ENCODE measurements around the gene NRP1.
"Not testable (repeated sequence)": the region's sequence is repeated elsewhere in the genome, so short reads cannot be mapped to it uniquely, and the experiment has no call there.

Gene NRP1

DNA sequence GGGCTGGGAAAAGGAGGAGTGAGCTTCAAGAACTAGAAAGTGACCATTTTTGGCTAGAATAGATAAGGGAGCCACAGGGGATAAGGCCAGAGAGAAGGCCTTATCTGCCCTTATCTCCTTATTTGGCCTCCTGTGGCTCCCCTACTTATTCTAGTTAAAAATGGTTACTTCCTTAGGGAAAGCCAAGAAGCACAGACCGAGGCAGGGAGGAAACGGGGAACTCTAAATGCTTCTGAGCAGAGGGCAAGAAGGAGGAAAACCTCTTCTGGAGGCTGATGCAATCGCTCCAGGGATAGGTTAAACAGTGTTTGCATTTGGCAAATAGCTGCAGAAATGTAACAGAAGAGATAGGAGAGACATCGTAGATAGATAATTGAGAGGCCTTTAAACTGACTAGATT is 18.6 kb downstream of the NRP1 start:
- no peak for DNase-seq

DNA sequence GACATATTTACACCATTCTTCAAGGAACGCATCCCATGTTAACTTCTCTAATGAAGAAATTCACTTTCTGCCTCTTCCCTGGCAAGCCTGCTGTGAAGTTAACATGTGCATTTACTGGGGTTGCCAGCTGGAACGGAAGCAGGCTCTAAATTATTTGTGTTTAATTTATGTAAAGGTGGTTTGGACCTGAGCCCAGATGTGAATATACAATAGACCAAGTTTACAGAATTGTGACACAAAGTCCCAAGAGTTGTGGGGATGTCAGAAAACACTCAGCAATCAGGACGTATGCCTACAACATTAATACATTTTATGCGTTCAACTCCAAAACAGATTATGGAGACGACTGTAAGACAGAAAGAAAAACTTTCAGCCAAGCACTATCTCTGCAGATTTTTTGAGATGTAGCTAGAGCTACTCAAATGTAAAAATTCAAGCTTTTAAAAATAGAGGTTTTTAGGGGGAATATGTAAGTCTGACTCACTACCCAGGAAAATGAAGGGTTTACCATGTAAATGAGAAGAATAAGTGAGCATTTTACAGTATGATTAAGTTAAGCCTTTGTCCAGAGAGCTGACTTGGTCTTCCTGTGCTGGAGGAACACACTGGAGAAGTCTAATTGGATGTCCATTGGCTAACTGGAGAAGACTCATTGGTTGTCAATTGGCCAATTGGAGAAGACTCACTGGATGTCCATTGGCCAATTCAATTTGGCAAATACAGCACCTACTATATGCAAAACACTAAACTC is 19.5 kb downstream of the NRP1 start:
- no peak for DNase-seq

DNA sequence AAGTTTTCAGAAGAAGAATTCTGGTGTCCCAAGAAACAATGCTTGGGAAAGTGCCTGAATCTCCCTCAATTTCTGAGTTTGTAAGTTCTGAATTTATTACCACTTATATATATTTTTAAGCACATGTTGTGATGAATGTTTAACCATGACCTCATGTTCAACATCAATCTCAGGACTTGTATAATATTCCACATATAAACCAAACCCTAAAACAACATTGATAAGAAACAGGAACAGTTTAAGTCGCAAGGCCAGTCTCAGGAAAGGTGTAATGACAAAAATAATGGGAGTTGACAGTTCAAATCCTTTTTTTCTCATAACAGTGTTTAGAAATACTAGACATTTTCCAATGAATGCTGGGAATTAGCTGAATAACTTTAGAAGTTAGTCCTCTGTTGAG is 22.8 kb downstream of the NRP1 start:
- DNase-seq = no peak

DNA sequence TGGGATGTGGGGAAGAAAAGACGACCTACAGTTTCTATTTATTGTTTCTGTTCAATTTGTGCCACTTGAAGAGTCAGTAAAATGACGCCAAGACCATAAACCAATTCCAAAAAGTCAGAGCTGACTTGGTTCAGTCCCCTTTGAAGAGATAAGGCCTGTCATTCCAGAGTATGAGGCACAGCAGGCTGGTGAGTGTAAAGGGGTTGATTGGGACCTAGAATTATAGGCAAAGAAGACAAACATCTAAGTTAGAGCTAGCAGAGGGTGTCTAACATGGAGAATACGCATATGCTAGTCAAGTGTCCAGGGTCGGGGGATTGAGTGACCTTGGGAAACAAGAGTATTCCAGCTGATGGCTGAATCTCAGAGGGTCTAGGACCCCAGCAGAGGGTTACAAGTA is 23.6 kb downstream of the NRP1 start:
- no peak for DNase-seq

DNA sequence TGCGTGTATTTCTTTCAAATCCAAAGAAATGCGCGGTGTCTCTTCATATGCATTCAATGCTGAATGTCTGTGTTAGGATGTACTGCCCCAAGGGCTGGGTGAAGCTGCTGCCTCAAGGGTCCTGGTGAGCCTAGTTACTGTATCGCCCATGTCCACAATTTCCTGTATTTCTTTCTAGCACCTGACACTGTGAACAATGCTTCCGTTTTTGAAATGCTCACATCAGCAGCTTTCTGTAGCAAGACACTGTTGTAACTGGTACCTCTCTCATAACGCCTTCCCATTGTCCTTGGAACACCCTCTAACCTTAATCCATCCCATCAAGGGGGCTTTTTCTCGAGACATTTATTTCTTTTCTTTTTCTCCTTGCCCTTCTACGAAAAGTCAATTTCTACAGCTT is 25.1 kb downstream of the NRP1 start:
- DNase-seq = no peak

DNA sequence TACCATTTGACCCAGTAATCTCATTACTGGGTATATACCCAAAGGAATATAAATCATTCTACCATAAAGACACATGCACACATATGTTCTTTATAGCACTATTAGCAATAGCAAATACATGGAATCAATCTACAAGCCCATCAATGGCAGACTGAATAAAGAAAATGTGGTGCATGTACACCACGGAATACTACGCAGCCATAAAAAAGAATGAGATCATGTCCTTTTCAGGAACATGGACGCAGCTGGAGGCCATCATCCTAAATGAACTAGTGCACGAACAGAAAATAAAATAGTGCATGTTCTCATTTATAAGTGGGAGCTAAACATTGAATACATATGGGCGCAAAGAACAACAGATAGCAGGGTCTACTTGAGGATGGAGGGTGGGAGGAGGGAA is 26.6 kb downstream of the NRP1 start:
- DNase-seq = no peak

DNA sequence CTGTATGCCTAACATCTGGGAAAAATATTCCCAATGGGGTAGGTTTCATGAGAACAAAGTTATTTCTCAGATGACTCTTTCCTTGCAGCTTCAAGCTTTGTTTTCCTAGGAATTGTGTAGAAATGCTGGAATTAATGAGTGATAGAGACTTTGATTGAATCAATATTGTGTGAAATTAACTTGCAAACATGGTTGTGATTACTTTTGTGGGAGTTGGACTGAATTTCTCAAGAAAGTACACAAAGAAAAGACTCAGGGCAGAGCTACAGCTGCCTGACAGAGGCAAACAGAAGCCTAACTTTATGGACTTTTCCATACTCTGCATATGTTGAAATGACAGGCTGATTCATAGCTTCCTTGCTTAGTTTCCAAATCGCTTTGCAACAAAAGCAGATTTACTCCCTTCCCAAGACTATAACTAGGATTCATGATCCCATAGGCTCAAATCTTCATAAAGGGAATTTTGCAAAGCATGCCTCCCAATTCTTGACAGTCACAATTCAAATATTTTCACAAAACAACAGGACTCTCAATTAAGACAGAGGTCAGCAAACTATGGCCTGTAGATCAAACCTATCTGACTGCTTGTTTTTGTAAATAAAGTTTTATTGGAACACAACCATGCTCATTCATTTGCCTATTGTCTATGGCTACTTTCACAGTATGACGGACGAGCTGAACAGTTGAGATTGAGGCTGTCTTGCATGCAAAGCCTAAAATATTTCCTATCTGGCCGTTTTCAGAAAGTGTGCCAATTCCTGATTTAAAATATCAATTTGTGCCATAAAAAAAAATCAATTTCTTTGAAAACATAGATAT is 27.6 kb downstream of the NRP1 start:
- DNase-seq = no peak

DNA sequence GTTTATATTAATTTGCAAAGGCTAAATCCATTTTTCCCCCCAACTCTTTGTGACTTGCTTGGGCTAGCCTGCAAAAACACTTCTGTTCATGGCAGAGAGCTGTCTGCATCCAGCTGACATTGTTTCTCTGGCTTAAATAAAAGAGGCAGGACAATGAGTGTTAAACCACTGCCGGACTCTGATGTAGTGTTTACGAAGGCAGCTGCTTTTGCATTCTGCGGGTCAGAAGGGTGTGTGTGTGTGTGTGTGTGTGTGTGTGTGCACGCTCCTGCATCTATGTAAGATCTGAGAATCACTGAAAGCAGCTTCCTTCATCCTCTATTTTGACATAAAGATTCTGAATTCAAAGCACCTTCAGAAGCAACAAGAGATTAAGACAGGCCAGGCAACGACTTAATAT is 28.3 kb downstream of the NRP1 start:
- DNase-seq = no peak

DNA sequence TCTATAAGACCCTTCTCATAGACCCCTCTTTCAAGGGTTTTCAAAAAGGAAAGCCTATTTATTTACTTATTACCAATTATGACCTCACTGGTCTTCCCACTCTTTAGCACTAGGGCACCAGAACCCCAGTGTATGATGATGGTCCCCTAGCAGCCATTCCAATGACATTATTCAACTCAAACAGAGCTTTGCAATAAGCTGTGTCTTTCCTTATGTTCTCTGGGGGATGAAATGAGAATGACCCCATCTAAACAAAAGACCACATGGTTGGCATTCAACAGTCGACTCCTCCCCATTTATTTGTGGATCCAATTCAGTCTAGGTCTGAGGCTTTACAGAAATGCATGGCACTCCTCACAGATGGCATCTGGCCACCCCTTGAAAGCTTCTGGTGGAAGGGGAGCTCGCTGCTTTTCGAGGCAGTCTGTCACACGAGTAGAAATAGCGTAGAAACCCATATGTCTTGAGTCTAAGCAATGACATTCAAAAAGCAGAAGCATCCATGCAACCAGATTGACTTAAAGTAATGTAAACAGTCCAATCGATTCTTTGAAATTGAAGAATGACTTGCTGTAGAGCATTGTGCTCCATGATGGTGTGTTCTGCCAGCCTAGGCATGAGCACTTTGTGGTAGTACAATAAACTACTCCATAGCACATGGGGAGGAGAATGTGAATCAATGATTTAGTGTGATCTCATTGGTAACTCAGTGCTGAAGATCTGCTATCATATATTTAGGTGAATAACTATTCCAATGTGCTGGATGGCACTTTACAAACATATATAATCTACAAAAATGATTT is 29.8 kb downstream of the NRP1 start:
- DNase-seq = no peak

DNA sequence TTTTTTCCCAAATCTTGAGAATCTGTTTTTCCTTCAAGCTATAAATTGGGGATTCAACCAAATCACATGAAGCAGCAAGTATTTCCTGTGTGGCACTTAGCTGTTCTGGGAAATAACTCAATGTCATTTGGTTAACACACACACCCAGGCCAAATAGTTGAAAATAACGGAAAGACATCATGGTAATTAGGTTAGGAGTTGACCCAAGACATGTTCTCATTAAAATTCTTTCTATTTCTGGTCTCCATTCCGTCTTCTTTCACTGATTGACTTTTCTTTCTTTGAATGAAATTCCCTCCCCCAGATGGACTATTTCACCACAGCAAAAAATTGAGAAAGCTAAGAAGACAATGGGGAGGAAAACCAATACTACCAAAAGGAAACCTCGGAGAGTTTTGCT is 30.5 kb downstream of the NRP1 start:
- no peak for DNase-seq

DNA sequence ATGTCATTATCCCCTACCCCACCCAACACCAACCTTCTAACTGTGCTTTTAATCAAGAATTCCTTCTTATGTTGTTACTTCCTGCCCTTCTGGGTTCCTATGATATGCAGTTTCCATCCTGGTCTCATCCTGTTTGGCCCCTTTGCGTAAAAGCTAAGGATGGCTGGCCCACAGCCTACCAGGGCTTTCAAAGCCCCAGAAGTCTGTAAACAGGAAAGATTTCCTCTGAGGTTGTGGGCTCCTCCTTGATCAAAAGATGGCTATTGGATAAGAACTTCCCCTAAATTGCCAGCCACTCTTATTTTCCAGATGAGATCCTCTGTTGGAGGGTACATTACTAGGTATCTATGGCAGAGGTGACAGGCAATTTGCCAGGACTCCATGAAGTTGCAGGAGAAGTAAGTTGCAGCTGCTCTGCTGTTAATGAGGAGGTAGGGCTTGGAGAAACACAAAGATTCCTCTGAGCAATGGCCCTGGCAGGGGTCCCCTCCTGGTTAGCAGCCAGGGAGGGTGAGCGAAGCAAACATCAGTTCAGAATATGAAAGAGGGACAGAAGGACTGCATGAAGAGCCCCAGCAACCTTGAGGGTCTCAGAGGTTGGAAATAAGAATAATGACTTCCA is 32.1 kb downstream of the NRP1 start:
- DNase-seq = no peak

DNA sequence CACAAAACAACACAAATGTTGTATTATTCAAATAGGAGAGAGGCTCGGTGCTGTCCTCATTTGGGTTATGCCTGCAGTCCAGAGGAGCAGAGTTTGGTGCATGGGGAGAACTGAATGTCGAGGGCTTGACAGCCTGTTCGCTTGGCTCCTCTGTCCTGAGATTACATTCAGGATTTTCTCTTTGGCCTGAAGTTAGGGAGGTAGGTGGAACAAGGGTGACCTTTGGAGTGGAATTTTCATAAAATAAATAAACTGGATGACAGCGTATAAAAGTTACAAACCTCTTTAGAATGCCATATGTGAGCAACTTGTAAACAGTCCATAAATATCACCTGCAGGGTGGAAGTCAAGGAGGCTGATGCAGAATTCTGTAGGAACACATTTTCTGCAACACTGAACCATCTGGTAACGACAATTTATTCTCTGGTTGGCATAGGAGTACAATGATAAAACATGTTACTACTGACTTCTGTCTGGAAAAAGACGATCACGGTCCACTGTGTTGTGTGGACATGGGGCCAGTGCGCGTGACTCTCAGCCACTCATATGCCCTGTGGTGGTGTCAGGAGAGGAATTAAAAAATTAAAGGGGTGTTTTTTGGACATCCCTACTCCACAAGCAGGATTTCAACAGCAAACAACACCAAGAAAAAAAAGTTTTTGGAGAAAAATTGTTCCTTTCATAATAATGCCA is 33.2 kb downstream of the NRP1 start:
- no peak for DNase-seq

DNA sequence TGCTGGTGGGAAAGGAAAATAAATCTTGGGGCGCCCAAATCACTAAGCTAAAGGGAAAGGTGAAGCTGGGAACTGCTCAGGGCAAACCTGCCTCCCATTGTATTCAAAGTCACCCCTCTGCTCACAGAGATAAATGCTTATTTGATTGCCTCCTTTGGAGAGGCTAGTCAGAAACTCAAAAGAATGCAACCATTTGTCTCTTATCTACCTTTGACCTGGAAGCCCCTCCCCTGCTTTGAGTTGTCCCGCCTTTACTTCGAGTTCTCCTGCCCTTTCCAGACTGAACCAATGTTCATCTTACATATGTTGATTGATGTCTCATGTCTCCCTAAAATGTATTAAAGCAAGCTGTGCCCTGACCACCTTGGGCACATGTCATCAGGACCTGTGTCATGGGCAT is 33.9 kb downstream of the NRP1 start:
- DNase-seq = not testable (repeated sequence)

DNA sequence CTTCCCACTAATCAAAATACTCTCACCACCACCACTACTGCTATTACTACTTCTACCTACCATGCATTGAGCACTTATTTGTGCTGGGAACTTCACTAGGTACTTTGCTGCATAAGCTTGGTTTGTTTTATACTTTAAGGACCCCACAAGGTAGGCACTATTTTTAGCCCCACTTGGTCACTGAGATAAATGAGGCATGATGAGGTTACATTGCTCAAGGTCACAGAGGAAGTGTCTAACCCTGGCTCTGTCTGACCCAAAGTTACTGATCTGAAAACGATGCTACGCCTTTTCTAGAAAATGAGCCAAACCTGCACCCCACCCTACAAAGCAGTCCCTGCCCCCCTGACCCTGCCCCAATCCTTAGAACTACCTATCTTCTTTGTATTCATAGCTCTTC is 35.6 kb downstream of the NRP1 start:
- DNase-seq = no peak

DNA sequence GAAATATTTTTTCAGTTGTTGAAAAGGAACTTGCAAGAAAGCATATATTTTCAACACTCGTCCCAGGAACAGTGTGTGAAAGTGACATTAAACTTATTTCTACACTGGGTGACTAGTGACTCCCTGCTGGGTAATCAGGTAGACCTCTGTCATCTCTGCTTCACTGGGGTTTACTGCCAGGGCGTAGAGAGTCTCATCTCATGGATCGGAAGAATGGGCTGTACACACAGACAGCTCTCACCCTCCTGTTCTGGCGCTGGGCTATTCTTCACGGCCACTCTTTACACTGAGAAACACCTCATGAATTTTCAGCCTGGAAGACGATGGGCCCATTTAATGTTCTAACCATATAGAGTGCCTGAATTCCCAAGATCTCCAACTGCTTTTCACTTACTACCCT is 36.4 kb downstream of the NRP1 start:
- no peak for DNase-seq

DNA sequence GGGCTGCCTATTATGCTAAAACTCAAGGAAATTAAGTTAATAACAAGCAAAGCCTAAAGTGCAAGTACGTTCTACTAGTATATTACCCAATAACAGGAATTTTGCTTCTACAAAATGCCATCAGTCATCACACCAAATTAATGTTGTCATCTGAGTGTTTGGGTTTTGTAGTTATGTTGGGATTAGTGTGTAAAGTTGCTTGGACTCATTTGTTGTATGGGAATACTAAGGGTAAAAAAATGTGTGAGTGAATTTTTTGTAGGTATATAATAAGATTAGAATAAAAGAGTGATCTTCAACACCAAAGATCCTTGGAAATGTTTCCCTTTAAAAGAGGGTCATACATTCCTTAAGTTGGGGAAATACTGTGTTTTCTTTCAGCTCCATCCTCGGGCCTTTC is 38.6 kb downstream of the NRP1 start:
- no peak for DNase-seq

DNA sequence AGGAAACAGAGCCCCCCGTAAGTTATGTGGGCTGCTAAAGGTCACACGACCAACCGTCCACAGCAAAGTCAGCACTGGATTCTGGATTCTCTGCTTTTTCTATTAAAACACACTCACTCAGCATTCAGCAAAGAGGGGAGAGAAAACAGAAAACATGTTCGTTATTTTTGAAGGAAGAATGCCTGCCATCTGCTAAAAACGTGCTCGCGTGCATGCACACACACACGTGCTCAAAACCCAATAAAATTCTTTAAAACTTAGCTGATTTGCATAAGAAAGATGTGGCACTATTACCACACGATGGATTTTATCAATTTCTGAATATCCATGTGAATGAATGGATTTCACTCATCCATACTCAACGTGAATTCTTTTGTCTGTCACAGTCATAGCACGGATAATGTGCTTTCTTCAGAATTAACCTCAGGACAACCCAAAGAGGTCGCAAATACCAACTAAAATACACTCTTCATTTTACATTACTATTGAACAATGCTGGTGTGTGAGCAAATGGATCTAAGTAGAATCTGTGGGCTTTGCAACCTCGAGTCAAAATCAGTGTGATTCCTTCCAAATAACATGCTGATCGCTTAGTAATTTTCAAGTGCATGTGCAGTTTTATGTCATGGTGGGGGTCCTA is 40.8 kb downstream of the NRP1 start:
- DNase-seq = no peak

DNA sequence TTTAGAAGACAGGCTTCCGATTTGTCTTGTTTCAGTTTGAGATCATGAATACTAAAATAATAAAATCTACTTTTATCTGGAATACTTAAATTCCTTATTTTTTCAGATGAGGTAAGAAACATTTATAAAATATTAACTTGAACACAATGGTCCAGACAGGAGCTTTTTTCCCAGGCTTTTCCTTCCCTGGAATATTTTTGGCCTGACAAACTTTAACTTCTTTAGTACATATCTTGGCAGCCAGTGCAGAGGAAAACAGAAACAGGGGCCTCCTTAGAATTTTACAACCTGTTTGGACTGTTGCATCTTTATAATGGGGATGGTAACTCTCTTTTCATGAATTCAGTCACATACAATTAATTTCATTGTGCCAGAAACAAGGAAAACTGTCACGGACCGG is 41.4 kb downstream of the NRP1 start:
- no peak for DNase-seq

DNA sequence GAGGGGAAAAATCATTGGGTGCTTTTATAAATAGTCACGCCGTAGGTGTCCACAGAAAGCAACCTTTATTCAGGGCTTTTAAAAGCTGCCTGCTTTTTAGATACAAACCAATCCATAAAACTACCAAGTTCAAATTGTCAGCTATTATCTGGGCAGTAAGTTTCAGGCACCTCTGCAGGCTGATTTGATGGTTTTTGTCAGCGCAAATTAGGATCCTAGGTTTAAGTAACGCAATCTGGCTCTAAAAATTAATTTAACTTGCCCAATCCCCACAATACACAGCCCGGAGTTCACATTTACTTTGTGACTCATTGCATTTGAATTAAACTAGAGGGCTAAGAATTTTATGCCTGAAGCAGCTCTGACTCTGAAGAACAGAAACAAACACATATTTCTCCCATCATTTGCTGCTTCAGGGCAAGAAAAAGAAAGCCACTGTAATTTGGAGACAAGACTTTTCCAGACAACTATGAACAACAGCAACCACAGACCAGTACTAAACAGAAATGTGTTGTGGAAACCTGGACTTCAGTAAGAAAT is 43.3 kb downstream of the NRP1 start:
- no peak for DNase-seq

DNA sequence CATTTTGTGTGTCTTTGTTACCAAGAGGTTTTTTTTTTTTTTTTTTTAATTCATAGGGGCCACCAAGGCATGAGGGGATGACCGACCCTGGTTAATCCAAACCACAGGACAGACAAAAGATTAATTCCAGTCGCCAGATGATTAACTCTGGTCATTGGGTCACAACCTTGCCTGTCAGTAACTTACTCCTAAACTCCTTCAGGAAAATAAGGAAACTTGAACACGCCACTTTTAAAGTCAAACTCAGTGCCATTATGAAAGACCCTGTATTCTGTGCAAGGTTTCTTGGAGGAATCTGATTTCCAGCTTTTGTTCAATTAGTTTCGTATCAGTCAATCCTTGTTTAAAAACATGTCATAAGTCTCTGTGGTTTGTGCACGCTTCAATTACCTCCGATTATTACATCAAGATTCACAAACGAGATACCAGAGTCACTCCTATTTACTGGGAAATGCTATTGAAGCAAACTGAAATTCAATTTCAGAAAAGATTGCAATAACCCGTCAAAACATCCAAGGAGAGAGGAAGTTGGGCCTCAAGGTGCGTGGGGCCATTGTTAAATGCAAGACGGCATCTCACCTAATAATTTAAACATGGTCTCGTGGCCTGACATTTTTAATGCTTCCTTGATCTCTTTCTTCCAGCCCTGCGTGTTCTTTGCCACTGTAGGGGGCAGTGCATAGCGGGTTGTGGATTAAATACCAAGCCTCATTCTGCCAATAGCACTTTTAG is 44.0 kb downstream of the NRP1 start:
- no peak for DNase-seq

DNA sequence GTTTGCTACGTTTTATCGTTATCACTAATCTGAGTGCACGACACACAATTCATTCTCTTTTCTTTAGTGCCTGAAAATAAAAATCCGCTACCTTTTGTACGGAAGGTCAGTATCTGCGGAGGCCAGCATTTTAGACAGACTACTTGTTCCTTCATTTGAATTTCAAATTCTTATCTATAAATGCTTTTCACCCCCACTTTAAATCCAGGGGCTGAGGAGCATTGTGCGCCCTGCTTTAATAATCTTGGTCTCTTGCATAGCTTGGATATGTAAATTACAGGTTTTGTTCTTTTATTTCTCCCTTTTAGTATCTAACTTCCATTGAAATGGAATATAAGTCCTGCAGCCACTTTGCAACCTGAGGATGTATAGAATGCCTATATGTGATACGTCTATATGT is 44.7 kb downstream of the NRP1 start:
- DNase-seq = no peak

All from KG1 (cell line).